ENCODE results near the gene OTOGL.
A peak's percentile ranks its signal among the peaks of the same experiment; 100 is the strongest.
"Not testable (repeated sequence)": the region's sequence is repeated elsewhere in the genome, so short reads cannot be mapped to it uniquely, and the experiment has no call there.

The OTOGL gene

GRCh38 chr12:80293759-80294158 lies 194.4 kb downstream of the OTOGL start:
- TF ChIP-seq, protein P1, sequence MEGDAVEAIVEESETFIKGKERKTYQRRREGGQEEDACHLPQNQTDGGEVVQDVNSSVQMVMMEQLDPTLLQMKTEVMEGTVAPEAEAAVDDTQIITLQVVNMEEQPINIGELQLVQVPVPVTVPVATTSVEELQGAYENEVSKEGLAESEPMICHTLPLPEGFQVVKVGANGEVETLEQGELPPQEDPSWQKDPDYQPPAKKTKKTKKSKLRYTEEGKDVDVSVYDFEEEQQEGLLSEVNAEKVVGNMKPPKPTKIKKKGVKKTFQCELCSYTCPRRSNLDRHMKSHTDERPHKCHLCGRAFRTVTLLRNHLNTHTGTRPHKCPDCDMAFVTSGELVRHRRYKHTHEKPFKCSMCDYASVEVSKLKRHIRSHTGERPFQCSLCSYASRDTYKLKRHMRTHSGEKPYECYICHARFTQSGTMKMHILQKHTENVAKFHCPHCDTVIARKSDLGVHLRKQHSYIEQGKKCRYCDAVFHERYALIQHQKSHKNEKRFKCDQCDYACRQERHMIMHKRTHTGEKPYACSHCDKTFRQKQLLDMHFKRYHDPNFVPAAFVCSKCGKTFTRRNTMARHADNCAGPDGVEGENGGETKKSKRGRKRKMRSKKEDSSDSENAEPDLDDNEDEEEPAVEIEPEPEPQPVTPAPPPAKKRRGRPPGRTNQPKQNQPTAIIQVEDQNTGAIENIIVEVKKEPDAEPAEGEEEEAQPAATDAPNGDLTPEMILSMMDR (IDR thresholded peaks at IDR 0.05; ENCODE audit: insufficient read depth, low read length, poor library complexity, severe bottlenecking), result no peak
- Histone ChIP-seq H3K4me3 (replicated peaks; ENCODE audit: low read depth, low read length) (no peak overlapping the region), H3K27me3 (replicated peaks; ENCODE audit: control insufficient read depth, insufficient read depth, low read length) (no peaks in the 10 kb centered on the region), H3K36me3 (ENCODE audit: control insufficient read depth, insufficient read depth, low read length) (no peaks in the 10 kb centered on the region)
- DNase-seq (ENCODE audit: extremely low read depth, insufficient read length), result peak; percentile 62

DNA sequence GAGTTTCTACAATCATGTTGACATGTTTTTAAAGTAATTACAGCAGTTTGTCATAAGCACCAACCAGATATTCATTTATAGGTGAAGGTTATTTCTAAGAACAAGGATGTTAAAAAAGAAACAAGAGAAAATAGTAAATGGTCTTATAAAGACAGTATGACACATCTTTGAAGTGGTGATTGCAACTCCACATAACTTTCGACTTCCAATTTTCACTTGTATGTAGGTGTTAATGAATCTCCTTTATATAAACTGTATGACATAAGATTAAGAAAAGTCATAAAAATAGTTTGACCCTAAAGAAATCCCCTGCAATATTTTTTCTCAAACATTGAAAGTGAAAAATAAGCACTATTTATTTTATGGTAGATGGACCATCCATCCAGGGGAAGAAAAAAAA lies 199.9 kb downstream of the OTOGL start:
- Histone ChIP-seq H3K27me3 (replicated peaks; ENCODE audit: control insufficient read depth, insufficient read depth, low read length) (no peaks in the 10 kb centered on the region), H3K36me3 (ENCODE audit: control insufficient read depth, insufficient read depth, low read length) (no peaks in the 10 kb centered on the region), H3K4me3 (replicated peaks; ENCODE audit: low read depth, low read length) (no peak overlapping the region)
- peak; percentile 57 for DNase-seq (ENCODE audit: extremely low read depth, insufficient read length)
- TF ChIP-seq, protein P1 (IDR thresholded peaks at IDR 0.05; ENCODE audit: insufficient read depth, low read length, poor library complexity, severe bottlenecking), result no peak

DNA sequence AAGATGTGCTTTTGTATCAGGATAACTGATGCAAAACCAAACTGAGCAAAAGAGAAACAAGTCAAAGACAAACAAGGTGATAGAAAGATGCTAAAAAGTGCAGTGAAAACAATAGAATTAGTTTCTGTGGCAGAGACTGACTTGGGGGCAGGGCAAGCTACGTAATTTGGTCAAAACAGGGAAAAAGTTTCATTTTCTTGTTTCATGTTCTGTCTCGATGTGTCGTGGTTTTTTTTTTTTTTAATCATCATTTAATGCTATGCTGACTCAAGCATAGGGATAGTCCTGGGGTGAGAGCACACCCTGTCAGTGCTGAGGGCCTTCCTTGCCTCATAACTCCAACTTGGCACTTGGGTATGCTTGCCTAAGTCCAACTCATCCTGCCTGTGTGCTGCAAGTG lies 200.6 kb downstream of the OTOGL start:
- no peak overlapping the region for H3K4me3 ChIP-seq (replicated peaks; ENCODE audit: low read depth, low read length)
- no peaks in the 10 kb centered on the region for H3K27me3 ChIP-seq (replicated peaks; ENCODE audit: control insufficient read depth, insufficient read depth, low read length)
- peak; percentile 51 for DNase-seq (ENCODE audit: extremely low read depth, insufficient read length)
- TF ChIP-seq, protein P1 (IDR thresholded peaks at IDR 0.05; ENCODE audit: insufficient read depth, low read length, poor library complexity, severe bottlenecking), result no peak
- no peaks in the 10 kb centered on the region for H3K36me3 ChIP-seq (ENCODE audit: control insufficient read depth, insufficient read depth, low read length)

DNA sequence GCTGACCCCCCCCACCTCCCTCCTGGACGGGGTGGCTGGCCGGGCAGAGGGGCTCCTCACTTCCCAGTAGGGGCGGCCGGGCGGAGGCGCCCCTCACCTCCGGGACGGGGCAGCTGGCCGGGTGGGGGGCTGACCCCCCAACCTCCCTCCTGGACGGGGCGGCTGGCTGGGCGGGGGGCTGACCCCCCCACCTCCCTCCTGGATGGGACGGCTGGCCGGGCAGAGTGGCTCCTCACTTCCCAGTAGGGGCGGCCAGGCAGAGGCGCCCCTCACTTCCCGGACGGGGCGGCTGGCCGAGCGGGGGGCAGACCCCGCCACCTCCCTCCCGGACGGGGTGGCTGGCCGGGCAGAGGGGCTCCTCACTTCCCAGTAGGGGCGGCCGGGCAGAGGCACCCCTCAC lies 208.1 kb downstream of the OTOGL start:
- H3K36me3 ChIP-seq (ENCODE audit: control insufficient read depth, insufficient read depth, low read length); H3K27me3 ChIP-seq (replicated peaks; ENCODE audit: control insufficient read depth, insufficient read depth, low read length); DNase-seq (ENCODE audit: extremely low read depth, insufficient read length); H3K4me3 ChIP-seq (replicated peaks; ENCODE audit: low read depth, low read length): not testable (repeated sequence)

- TF ChIP-seq, protein P1 (IDR thresholded peaks at IDR 0.05; ENCODE audit: insufficient read depth, low read length, poor library complexity, severe bottlenecking), result no peak
- Histone ChIP-seq H3K27me3 (replicated peaks; ENCODE audit: control insufficient read depth, insufficient read depth, low read length) (no peaks in the 10 kb centered on the region), H3K4me3 (replicated peaks; ENCODE audit: low read depth, low read length) (no peak overlapping the region), H3K36me3 (ENCODE audit: control insufficient read depth, insufficient read depth, low read length) (no peaks in the 10 kb centered on the region)
- DNase-seq (ENCODE audit: extremely low read depth, insufficient read length), result no peak
Measured at GRCh38 chr12:80313209-80313608, 213.9 kb downstream of the OTOGL start.

GRCh38 chr12:80314741-80315140 lies 215.4 kb downstream of the OTOGL start:
- DNase-seq (ENCODE audit: extremely low read depth, insufficient read length), result no peak
- TF ChIP-seq, protein P1 (IDR thresholded peaks at IDR 0.05; ENCODE audit: insufficient read depth, low read length, poor library complexity, severe bottlenecking), result no peak

More at GRCh38 chr12:80314741-80315140, 215.4 kb downstream of the OTOGL start:
- Histone ChIP-seq H3K4me3 (replicated peaks; ENCODE audit: low read depth, low read length) (no peak overlapping the region), H3K36me3 (ENCODE audit: control insufficient read depth, insufficient read depth, low read length) (no peaks in the 10 kb centered on the region), H3K27me3 (replicated peaks; ENCODE audit: control insufficient read depth, insufficient read depth, low read length) (no peaks in the 10 kb centered on the region)

Data from GM06990 (cell line).